B cell (primary cell): ENCODE data around the gene ACACB. TPM values are rescaled to one million over a fixed set of nuclear protein-coding genes. Genes with fewer than 3 reads are reported as not detected.

ENCODE experiments used
- ATAC-seq: fragments of 200-7000 bp; cut with Tn5 transposase; one replicate; pipeline ENCODE4 v1.10.0; 2021; ENCODE audit warnings: low read depth, mild to moderate bottlenecking, moderate number of reproducible peaks, moderate library complexity
- CTCF ChIA-PET: fragments of 350-600 bp; sonication (Branson Sonifier 250); formaldehyde crosslinking; loops from one replicate; lab custom pipeline; 2021; ENCODE audit warnings: antibody characterized with exemption, inconsistent platforms; lab: Charles Lee
- POLR2A ChIA-PET: fragments of 350-600 bp; sonication (Branson Sonifier 250); formaldehyde crosslinking; loops from one replicate; lab custom pipeline; 2021; ENCODE audit warnings: antibody characterized with exemption; lab: Charles Lee
- DNase-seq: peaks from one replicate; pipeline ENCODE4 v3.0.0; 2013
- H2AFZ ChIP-seq: 2 replicates; pipeline ENCODE4 v1.6.1; 2012; ENCODE audit warnings: mild to moderate bottlenecking, low read depth, low read length; ENCODE audit not compliant: insufficient read depth, poor library complexity, severe bottlenecking
- H3K27ac ChIP-seq, 2 donors: 1 replicate in 1 of 2; 2 replicates in 1 of 2; pipeline ENCODE4 v1.5.1; 2012 to 2013; ENCODE audit warnings: low read length in 2 of 2, mild to moderate bottlenecking in 2 of 2, moderate library complexity in 1 of 2
- H3K27me3 ChIP-seq, 4 experiments: fragments of 200-600 bp in 1 of 4; sonication (generic) in 1 of 4; replicated peaks in 1 of 4; 1 replicate in 2 of 4; 2 replicates in 2 of 4; pipeline versions ENCODE4 v1.6.1 to v1.7.0; 2013 to 2016; ENCODE audit warnings: low read length in 3 of 4, mild to moderate bottlenecking in 2 of 4, mixed read lengths in 1 of 4, moderate library complexity in 1 of 4; ENCODE audit not compliant: insufficient read depth in 4 of 4, control insufficient read depth in 3 of 4; ENCODE audit errors: control extremely low read depth in 1 of 4
- H3K36me3 ChIP-seq, 2 experiments: replicated peaks in 1 of 2; 1 replicate in 1 of 2; 2 replicates in 1 of 2; pipeline versions ENCODE4 v1.6.1 to v1.7.1; 2013; ENCODE audit warnings: low read length in 1 of 2; ENCODE audit not compliant: insufficient read depth in 2 of 2, control insufficient read depth in 1 of 2; ENCODE audit errors: control extremely low read depth in 1 of 2, extremely low read depth in 1 of 2
- H3K4me1 ChIP-seq, 2 donors: fragments of 200-600 bp in 1 of 2; sonication (generic) in 1 of 2; 1 replicate in 1 of 2; 2 replicates in 1 of 2; pipeline versions ENCODE4 v1.5.1 to v1.6.1; 2013 to 2017; ENCODE audit warnings: low read length in 2 of 2; ENCODE audit not compliant: control insufficient read depth in 2 of 2, insufficient read depth in 2 of 2
- H3K4me2 ChIP-seq: replicated peaks from 2 replicates; pipeline ENCODE3; 2012; ENCODE audit warnings: mild to moderate bottlenecking, low read depth, low read length; ENCODE audit not compliant: poor library complexity, severe bottlenecking
- H3K4me3 ChIP-seq, 5 experiments: fragments of 200-600 bp in 1 of 5; sonication (generic) in 1 of 5; 1 replicate in 3 of 5; 2 replicates in 2 of 5; pipeline versions ENCODE4 v1.5.1 to v1.7.0; 2011 to 2016; ENCODE audit warnings: low read length in 4 of 5, mild to moderate bottlenecking in 4 of 5, low read depth in 2 of 5, control low read depth in 1 of 5, moderate library complexity in 1 of 5; ENCODE audit not compliant: insufficient read depth in 1 of 5; ENCODE audit errors: control extremely low read depth in 1 of 5, extremely low read depth in 1 of 5
- H3K79me2 ChIP-seq: fragments of 200-600 bp; sonication (generic); one replicate; pipeline ENCODE4 v1.6.0; 2016; ENCODE audit warnings: low read length; ENCODE audit not compliant: control insufficient read depth, insufficient read depth
- H3K9ac ChIP-seq: fragments of 200-600 bp; sonication (generic); 2 replicates; pipeline ENCODE4 v1.6.1; 2017; ENCODE audit warnings: mild to moderate bottlenecking, low read length, moderate library complexity
- H3K9me3 ChIP-seq, 3 donors: one replicate each; pipeline versions ENCODE4 v1.6.1 to v1.7.1; 2013; ENCODE audit warnings: low read length in 2 of 3; ENCODE audit not compliant: control insufficient read depth in 2 of 3, insufficient read depth in 1 of 3; ENCODE audit errors: control extremely low read depth in 1 of 3
- H4K20me1 ChIP-seq: 2 replicates; pipeline ENCODE4 v1.6.0; 2012; ENCODE audit warnings: mild to moderate bottlenecking, low read length; ENCODE audit not compliant: insufficient read depth, control insufficient read depth, poor library complexity, severe bottlenecking
- H3K27ac Mint-ChIP-seq: one replicate; pipeline ENCODE4 v1.8.0; 2021; ENCODE audit warnings: mixed read lengths
- H3K27me3 Mint-ChIP-seq: one replicate; pipeline ENCODE4 v1.8.0; 2021; ENCODE audit warnings: mixed read lengths
- H3K4me1 Mint-ChIP-seq: one replicate; pipeline ENCODE4 v1.8.0; 2021; ENCODE audit warnings: mixed read lengths
- H3K4me3 Mint-ChIP-seq: one replicate; pipeline ENCODE4 v1.8.0; 2021; ENCODE audit warnings: mixed read lengths
- H3K9me3 Mint-ChIP-seq: one replicate; pipeline ENCODE4 v1.8.0; 2022; ENCODE audit warnings: mixed read lengths; ENCODE audit not compliant: insufficient read depth
- EZH2 ChIP-seq: IDR thresholded peaks from 2 replicates; pipeline ENCODE4 v1.6.1; 2012; ENCODE audit warnings: borderline replicate concordance, low read depth, mild to moderate bottlenecking, moderate library complexity, low read length; ENCODE audit not compliant: insufficient read depth, poor library complexity, severe bottlenecking
- WGBS: methylation state at CpG from one replicate; pipeline ENCODE4 v1.1.5; 2013; ENCODE audit warnings: missing lambda C conversion rate; ENCODE audit not compliant: insufficient coverage; 5-methylcytosine and 5-hydroxymethylcytosine counted together
- intact Hi-C: fragments of 100-400 bp; cut with micrococcal nuclease; formaldehyde crosslinking; loops from one replicate; pipeline ENCODE4 v1.10.0; 2022
- polyA plus RNA-seq: library from polyadenylated mRNA; depleted of rRNA; stranded (reverse); fragments of >200 nt; gene quantifications from 2 replicates; pipeline ENCODE4 v1.2.3, GENCODE V29; 2012
- total RNA-seq, 2 donors: library from RNA; stranded (reverse); fragments of 120-200 nt in 1 of 2; gene quantifications; 1 replicate in 1 of 2; 2 replicates in 1 of 2; pipeline versions ENCODE4 v1.2.3 to v1.2.4, GENCODE V29; 2013 to 2022
- TF ChIP-seq, protein P1 (sequence below): fragments of 200-600 bp; IDR thresholded peaks from one replicate; pipeline ENCODE4 v1.8.0; 2022; ENCODE audit warnings: antibody characterized with exemption, mild to moderate bottlenecking

The ACACB gene
- total and polyA plus RNA-seq, 2 donors (not counting 1 experiment from before 2014, with no cell fraction given): 7.4 to 27.5 TPM

DNA sequence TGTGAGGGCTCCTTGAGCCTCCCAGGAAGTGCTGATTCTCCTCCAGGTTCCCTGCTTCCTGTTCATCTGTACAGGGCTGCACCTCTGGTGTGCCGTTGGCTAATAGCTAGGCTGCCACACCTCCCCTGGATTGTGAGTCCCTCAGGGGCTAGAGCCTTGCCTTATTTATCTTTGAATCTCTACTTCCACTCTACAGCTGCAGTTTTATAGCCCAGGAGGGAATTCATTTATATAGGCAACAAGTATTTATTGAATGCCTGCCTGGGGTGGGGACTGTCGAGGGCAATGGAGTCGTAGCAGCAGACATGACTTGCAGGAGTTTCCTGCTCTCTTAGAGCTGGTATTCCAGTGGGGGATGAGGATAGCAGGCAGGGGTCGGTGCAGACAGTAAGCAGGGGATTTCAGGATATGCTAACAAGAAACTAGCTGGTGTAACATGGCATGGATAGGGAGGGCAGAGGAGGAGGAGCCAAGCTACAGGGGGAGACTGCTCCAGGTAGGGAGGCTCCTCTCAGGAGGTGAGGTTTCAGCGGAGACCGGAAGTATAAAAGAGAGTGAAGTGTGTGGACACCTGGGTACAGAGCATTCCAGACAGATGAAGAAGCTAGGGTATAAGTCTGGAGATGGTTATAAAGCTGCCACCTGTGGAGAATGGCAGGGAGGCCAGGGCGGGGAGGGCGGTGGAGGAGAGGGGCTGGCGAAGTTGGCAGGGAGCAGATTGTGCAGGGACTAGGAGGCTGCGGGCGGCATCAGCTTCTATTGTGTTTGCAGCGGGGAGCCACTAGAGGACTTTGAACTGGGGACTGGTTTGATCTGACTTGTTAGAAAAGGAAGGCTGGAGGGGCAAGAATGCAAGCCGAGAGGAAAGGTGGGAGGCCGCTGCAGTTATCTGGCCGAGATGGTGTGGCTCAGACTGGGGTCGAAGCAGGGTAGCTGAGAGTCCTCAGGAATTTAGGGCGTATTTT is 46.8 kb upstream of the ACACB start:
- H3K9me3 Mint-ChIP-seq: no peaks in the 10 kb centered on the region
- no peak overlapping the region for H3K27ac Mint-ChIP-seq
- intact Hi-C loops: no loop called here
- Histone ChIP-seq H3K4me1 (no peaks in the 10 kb centered on the region), H3K4me3 (no peak overlapping the region), H3K36me3 (peaks cover 4 to 42% of the 10 kb centered on the region in 2 experiments), H3K9ac (no peak overlapping the region), H3K4me2 (no peak overlapping the region), H3K79me2 (no peaks in the 10 kb centered on the region), H4K20me1 (no peaks in the 10 kb centered on the region), H2AFZ (no peak overlapping the region), H3K9me3 (no peaks in the 10 kb centered on the region), H3K27me3 (no peaks in the 10 kb centered on the region), H3K27ac (no peak overlapping the region)
- ChIA-PET POLR2A (no interaction called here), CTCF (interaction anchor here (1.0 to 1.4 kb wide), 2 partner anchors 43 to 119 kb away, joined by 3 to 4 read pairs; no protein-coding TSS in a partner anchor)
- DNase-seq: no peak
- H3K4me3 Mint-ChIP-seq: no peak overlapping the region
- no peaks in the 10 kb centered on the region for H3K27me3 Mint-ChIP-seq
- TF ChIP-seq EZH2: no peak
- TF ChIP-seq, protein P1, sequence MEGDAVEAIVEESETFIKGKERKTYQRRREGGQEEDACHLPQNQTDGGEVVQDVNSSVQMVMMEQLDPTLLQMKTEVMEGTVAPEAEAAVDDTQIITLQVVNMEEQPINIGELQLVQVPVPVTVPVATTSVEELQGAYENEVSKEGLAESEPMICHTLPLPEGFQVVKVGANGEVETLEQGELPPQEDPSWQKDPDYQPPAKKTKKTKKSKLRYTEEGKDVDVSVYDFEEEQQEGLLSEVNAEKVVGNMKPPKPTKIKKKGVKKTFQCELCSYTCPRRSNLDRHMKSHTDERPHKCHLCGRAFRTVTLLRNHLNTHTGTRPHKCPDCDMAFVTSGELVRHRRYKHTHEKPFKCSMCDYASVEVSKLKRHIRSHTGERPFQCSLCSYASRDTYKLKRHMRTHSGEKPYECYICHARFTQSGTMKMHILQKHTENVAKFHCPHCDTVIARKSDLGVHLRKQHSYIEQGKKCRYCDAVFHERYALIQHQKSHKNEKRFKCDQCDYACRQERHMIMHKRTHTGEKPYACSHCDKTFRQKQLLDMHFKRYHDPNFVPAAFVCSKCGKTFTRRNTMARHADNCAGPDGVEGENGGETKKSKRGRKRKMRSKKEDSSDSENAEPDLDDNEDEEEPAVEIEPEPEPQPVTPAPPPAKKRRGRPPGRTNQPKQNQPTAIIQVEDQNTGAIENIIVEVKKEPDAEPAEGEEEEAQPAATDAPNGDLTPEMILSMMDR: no peak
- no peaks in the 10 kb centered on the region for H3K4me1 Mint-ChIP-seq
- WGBS: 97% methylated on average over 17 of the region's 17 CpGs
- no peak for ATAC-seq

DNA sequence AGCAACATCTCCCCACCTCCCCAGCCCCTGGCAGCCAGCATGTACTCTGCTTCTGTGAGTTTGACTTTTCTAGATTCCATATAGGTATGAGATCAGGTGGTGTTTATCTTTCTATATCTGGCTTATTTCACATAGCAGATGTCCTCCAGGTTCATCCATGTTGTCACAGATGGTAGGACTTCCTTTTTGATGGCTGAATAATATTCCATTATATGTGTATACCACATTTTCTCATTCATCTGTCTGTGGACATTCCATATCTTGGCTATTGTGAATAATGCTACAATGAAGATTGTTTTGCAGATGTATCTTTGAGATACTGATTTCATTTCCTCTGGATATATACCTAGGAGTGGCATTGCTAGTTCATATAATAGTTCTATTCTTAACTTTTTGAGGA is 41.5 kb upstream of the ACACB start:
- no peak overlapping the region for H3K4me2 ChIP-seq
- no peak overlapping the region for H3K4me3 ChIP-seq
- peaks cover 0 to 6% (median 1%) of the 10 kb centered on the region in 3 donors for H3K9me3 ChIP-seq
- TF ChIP-seq, protein P1: no peak
- TF ChIP-seq EZH2: no peak
- ATAC-seq: no peak
- H3K4me3 Mint-ChIP-seq: no peak overlapping the region
- no peaks in the 10 kb centered on the region for H3K4me1 ChIP-seq
- H4K20me1 ChIP-seq: no peaks in the 10 kb centered on the region
- no peaks in the 10 kb centered on the region for H3K79me2 ChIP-seq
- H3K27ac ChIP-seq: no peak overlapping the region
- intact Hi-C loops: no loop called here
- DNase-seq: no peak
- ChIA-PET POLR2A (no interaction called here), CTCF (no interaction called here)
- H2AFZ ChIP-seq: no peak overlapping the region
- peaks cover 13% of the 10 kb centered on the region for H3K9me3 Mint-ChIP-seq
- no peaks in the 10 kb centered on the region for H3K27me3 ChIP-seq
- no peaks in the 10 kb centered on the region for H3K4me1 Mint-ChIP-seq
- H3K36me3 ChIP-seq: peaks cover 4 to 28% of the 10 kb centered on the region in 2 experiments
- no peaks in the 10 kb centered on the region for H3K27me3 Mint-ChIP-seq
- no peak overlapping the region for H3K27ac Mint-ChIP-seq
- H3K9ac ChIP-seq: no peak overlapping the region
